ENCODE results near the gene SGPP1.
"Not testable (repeated sequence)": the region's sequence is repeated elsewhere in the genome, so short reads cannot be mapped to it uniquely, and the experiment has no call there.

SGPP1 gene

GRCh38 chr14:63654346-63654745, 73.5 kb downstream of the SGPP1 start:
- H3K4me1 ChIP-seq (ENCODE audit: control insufficient read depth, insufficient read depth, low read length) = no peaks in the 10 kb centered on the region
- no peaks in the 10 kb centered on the region for H3K27me3 ChIP-seq (ENCODE audit: control insufficient read depth, insufficient read depth, low read length)
- H3K36me3 ChIP-seq (ENCODE audit: control insufficient read depth, insufficient read depth, low read length) = no peaks in the 10 kb centered on the region
- no peak overlapping the region for H3K4me3 ChIP-seq (ENCODE audit: low read depth, low read length)
- H3K27ac ChIP-seq (ENCODE audit: low read depth, low read length) = no peak overlapping the region
- no peaks in the 10 kb centered on the region for H3K9me3 ChIP-seq (ENCODE audit: control insufficient read depth, insufficient read depth, low read depth, low read length)
- H3K9ac ChIP-seq (ENCODE audit: low read length) = no peak overlapping the region

DNA sequence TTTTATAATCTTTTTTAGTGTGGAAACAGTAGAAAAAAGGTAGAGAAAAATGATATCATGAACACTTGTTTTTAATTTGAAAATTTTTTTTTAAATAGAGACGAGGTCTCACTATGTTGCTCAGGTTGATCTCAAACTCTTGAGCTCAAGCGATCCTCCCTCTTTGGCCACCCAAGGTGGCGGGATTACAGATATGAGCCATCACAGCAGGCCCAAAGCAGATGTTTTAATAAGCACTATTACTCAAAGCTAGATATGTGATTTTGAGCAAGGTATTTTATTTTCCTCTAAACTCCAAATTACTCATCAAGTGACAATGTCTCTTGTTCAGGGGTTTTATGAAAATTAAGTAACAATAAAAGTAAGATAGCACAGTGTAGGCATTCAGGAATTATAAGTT, 75.5 kb downstream of the SGPP1 start:
- no peak overlapping the region for H3K27ac ChIP-seq (ENCODE audit: low read depth, low read length)
- H3K9ac ChIP-seq (ENCODE audit: low read length) = no peak overlapping the region
- no peaks in the 10 kb centered on the region for H3K27me3 ChIP-seq (ENCODE audit: control insufficient read depth, insufficient read depth, low read length)
- no peak overlapping the region for H3K4me3 ChIP-seq (ENCODE audit: low read depth, low read length)
- H3K36me3 ChIP-seq (ENCODE audit: control insufficient read depth, insufficient read depth, low read length) = no peaks in the 10 kb centered on the region
- 0 out of 2 replicates have a peak, but pooled peaks cover 3% of the 10 kb centered on the region for H3K4me1 ChIP-seq (ENCODE audit: control insufficient read depth, insufficient read depth, low read length)
- no peaks in the 10 kb centered on the region for H3K9me3 ChIP-seq (ENCODE audit: control insufficient read depth, insufficient read depth, low read depth, low read length)

- Histone ChIP-seq H3K36me3 (ENCODE audit: control insufficient read depth, insufficient read depth, low read length) (no peaks in the 10 kb centered on the region), H3K27me3 (ENCODE audit: control insufficient read depth, insufficient read depth, low read length) (no peaks in the 10 kb centered on the region), H3K9me3 (ENCODE audit: control insufficient read depth, insufficient read depth, low read depth, low read length) (no peaks in the 10 kb centered on the region), H3K4me1 (ENCODE audit: control insufficient read depth, insufficient read depth, low read length) (0 out of 2 replicates have a peak, but pooled peaks cover 3% of the 10 kb centered on the region), H3K4me3 (ENCODE audit: low read depth, low read length) (no peak overlapping the region), H3K27ac (ENCODE audit: low read depth, low read length) (no peak overlapping the region), H3K9ac (ENCODE audit: low read length) (no peak overlapping the region)
These were observed 77.5 kb downstream of the SGPP1 start for GRCh38 chr14:63650256-63650952.

DNA sequence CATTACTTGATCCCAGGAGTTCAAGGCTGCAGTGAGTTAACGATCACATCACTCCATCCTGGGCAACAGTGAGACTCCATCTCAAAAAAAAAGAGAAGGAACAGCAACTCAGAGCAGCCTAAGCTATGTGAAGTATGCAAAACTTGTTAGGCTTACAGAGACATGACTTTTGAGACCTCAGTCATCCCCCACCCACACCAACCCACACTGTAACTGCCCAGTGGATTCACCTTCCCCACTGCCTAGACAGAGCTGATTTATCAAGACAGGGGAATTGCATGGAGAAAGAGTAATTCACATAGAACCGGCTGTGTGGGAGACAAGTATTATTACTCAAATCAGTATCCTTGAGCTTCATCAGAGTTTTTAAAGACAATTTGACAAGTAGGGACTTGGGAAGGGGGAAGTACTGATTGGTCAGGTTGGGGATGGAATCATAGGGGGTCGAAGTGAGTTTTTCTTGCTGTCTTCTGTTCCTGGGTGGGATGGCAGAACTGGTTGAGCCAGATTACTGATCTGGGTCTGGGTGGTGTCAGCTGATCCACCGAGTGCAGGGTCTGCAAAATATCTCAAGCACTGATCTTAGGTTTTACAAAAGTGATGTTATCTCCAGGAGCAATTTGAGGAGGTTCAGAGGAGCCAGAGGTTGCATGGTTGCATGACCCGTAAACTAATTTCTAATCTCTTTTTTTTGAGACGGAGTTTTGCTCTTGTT, 80.0 kb downstream of the SGPP1 start:
- Histone ChIP-seq H3K36me3 (ENCODE audit: control insufficient read depth, insufficient read depth, low read length) (no peaks in the 10 kb centered on the region), H3K4me3 (ENCODE audit: low read depth, low read length) (no peak overlapping the region), H3K9ac (ENCODE audit: low read length) (no peak overlapping the region), H3K4me1 (ENCODE audit: control insufficient read depth, insufficient read depth, low read length) (0 out of 2 replicates have a peak, but pooled peaks cover 3% of the 10 kb centered on the region), H3K27ac (ENCODE audit: low read depth, low read length) (no peak overlapping the region), H3K9me3 (ENCODE audit: control insufficient read depth, insufficient read depth, low read depth, low read length) (no peaks in the 10 kb centered on the region), H3K27me3 (ENCODE audit: control insufficient read depth, insufficient read depth, low read length) (no peaks in the 10 kb centered on the region)

DNA sequence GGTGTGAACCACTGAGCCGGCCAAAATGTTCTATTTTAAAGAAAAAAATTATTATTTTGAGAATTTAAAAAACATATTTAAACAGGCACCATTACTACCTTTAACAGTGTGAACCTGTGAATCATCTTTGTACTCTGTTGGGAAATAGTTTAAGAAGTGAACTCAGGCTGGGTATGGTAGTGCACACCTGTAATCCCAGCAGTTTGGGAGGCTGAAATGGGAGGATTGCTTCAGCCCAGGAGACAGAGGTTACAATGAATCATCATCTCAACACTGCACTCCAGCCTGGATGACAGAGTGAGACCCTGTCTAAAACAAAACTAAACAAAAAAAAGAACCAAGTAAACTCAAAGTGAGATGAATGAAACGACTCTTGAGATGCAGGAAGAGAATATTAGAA, 83.1 kb downstream of the SGPP1 start:
- no peaks in the 10 kb centered on the region for H3K9me3 ChIP-seq (ENCODE audit: control insufficient read depth, insufficient read depth, low read depth, low read length)
- H3K27ac ChIP-seq (ENCODE audit: low read depth, low read length) = no peak overlapping the region
- H3K36me3 ChIP-seq (ENCODE audit: control insufficient read depth, insufficient read depth, low read length) = peaks cover 4% of the 10 kb centered on the region; the same call in 1 of the 2 replicates
- H3K4me3 ChIP-seq (ENCODE audit: low read depth, low read length) = no peak overlapping the region
- H3K4me1 ChIP-seq (ENCODE audit: control insufficient read depth, insufficient read depth, low read length) = 0 out of 2 replicates have a peak, but pooled peaks cover 3% of the 10 kb centered on the region
- H3K9ac ChIP-seq (ENCODE audit: low read length) = no peak overlapping the region
- no peaks in the 10 kb centered on the region for H3K27me3 ChIP-seq (ENCODE audit: control insufficient read depth, insufficient read depth, low read length)

DNA sequence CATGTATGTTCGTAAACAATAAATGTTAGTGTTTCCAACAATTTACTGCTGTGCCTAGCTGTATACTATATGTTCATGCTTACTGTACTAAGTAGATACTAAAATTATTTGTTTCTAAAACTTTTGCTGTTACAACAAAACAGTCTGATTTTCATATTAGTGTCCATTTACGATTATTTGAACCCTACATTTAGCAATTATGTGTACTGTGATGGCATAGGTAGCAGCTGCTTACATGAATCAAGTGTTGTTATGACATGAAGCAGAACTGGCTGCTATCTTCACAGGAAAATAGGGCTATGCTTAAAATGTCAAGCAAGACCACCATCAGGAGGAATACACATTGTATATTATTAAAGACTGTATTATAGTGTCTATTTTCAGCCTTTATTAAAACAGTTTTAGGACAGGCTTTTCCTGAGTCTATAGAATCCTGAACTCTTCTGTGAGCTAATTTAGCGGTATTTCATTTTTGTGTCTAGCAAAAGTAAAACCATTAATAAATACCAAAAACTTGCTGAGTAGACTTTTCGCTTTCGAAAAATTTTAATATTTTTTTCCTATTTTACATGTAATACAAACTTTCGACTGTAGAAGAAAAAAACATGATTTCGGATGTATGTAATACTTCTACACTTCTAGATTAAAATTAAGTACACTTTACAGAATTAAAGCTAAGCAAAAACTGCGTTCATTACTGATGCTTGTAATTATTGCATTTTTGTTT, 85.0 kb downstream of the SGPP1 start:
- Histone ChIP-seq H3K27me3 (ENCODE audit: control insufficient read depth, insufficient read depth, low read length) (no peaks in the 10 kb centered on the region), H3K27ac (ENCODE audit: low read depth, low read length) (no peak overlapping the region), H3K9ac (ENCODE audit: low read length) (no peak overlapping the region), H3K4me1 (ENCODE audit: control insufficient read depth, insufficient read depth, low read length) (0 out of 2 replicates have a peak, but pooled peaks cover under 1% of the 10 kb centered on the region), H3K36me3 (ENCODE audit: control insufficient read depth, insufficient read depth, low read length) (peaks cover 14% of the 10 kb centered on the region; the same call in 1 of the 2 replicates), H3K9me3 (ENCODE audit: control insufficient read depth, insufficient read depth, low read depth, low read length) (no peaks in the 10 kb centered on the region), H3K4me3 (ENCODE audit: low read depth, low read length) (peak overlapping the region; percentile 75)

- peak overlapping the region; percentile 88 for H3K9ac ChIP-seq (ENCODE audit: low read length)
- 0 out of 2 replicates have a peak, but pooled peaks cover 1% of the 10 kb centered on the region for H3K9me3 ChIP-seq (ENCODE audit: control insufficient read depth, insufficient read depth, low read depth, low read length)
- no peaks in the 10 kb centered on the region for H3K4me1 ChIP-seq (ENCODE audit: control insufficient read depth, insufficient read depth, low read length)
- peak overlapping the region; percentile 75 for H3K4me3 ChIP-seq (ENCODE audit: low read depth, low read length)
- H3K27ac ChIP-seq (ENCODE audit: low read depth, low read length) = peak overlapping the region; percentile 71
- H3K36me3 ChIP-seq (ENCODE audit: control insufficient read depth, insufficient read depth, low read length) = peaks cover 14% of the 10 kb centered on the region; the same call in 1 of the 2 replicates
- H3K27me3 ChIP-seq (ENCODE audit: control insufficient read depth, insufficient read depth, low read length) = no peaks in the 10 kb centered on the region
These were observed 85.6 kb downstream of the SGPP1 start for GRCh38 chr14:63642229-63642611.

DNA sequence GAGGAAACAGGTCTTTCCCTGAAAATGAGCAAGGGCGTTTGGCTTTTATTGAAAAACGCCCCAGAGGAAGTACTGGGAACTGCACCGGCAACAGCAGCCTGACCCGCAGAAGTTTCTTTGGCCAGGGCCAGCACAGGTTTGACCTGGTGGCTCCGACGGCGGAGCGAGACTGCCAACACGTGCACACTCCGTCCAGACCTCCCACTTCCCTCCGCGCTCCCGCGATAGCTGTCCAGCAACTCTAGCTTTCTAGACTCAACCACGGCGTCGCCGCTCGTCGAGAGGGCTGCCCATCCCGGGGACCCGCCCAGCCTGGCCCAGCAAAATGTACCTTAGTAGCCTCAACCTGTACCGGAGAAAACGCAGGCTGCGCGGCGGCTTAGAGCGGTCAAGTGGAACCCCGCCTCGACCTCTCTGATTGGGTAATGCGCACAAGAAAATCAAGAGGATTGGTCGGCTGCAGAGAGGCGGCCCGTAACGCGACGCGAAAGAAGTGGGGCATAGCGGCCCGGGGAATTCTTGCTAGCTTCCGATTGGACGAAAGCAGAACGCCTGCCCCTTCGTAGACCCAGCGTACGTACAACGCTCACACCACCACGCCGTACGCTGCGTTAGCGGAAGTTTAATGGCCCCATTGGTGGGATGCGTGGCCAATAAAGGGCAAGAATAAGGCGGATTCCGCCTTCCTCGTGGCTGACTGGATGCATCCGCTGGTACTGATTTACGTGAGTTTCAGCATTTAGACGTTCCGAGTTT, 86.2 kb downstream of the SGPP1 start, which contains the start of gene WDR89:
Gene WDR89, minus strand, starts transcription at position 399 of the 756 bp plus-strand sequence. CDS start 41,929 bp downstream, outside the sequence.
- Histone ChIP-seq H3K27me3 (ENCODE audit: control insufficient read depth, insufficient read depth, low read length) (no peaks in the 10 kb centered on the region), H3K4me3 (ENCODE audit: low read depth, low read length) (peak within 1 kb of the TSS; percentile 75), H3K9ac (ENCODE audit: low read length) (peak within 1 kb of the TSS; percentile 88), H3K4me1 (ENCODE audit: control insufficient read depth, insufficient read depth, low read length) (no peaks in the 10 kb centered on the region), H3K9me3 (ENCODE audit: control insufficient read depth, insufficient read depth, low read depth, low read length) (0 out of 2 replicates have a peak, but pooled peaks cover 2% of the 10 kb centered on the region), H3K27ac (ENCODE audit: low read depth, low read length) (peak within 1 kb of the TSS; percentile 71), H3K36me3 (ENCODE audit: control insufficient read depth, insufficient read depth, low read length) (peaks cover 14% of the 10 kb centered on the region; the same call in 1 of the 2 replicates)

DNA sequence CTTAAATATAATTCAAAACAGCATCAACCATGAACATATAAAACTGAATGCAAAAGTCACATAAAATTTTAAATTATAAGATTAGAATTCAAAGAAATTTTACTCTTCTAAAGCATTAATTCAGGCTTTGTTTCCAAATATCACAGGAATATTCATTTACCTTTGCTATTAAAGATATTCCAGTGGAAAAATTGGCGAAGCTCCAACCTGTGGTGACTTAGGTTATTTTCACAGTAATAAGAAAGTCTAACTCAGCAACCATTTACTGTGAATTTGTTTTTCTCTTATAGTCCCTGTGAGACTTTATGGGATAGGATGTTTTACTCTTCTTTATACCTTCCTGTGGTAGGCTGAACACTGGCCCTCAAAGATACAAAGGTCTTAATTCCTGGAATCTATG, 89.4 kb downstream of the SGPP1 start:
- Histone ChIP-seq H3K4me3 (ENCODE audit: low read depth, low read length) (no peak overlapping the region), H3K9ac (ENCODE audit: low read length) (no peak overlapping the region), H3K9me3 (ENCODE audit: control insufficient read depth, insufficient read depth, low read depth, low read length) (peaks cover 5% of the 10 kb centered on the region; the same call in 1 of the 2 replicates), H3K27ac (ENCODE audit: low read depth, low read length) (no peak overlapping the region), H3K4me1 (ENCODE audit: control insufficient read depth, insufficient read depth, low read length) (no peaks in the 10 kb centered on the region), H3K27me3 (ENCODE audit: control insufficient read depth, insufficient read depth, low read length) (no peaks in the 10 kb centered on the region), H3K36me3 (ENCODE audit: control insufficient read depth, insufficient read depth, low read length) (peaks cover 14% of the 10 kb centered on the region; the same call in 1 of the 2 replicates)

DNA sequence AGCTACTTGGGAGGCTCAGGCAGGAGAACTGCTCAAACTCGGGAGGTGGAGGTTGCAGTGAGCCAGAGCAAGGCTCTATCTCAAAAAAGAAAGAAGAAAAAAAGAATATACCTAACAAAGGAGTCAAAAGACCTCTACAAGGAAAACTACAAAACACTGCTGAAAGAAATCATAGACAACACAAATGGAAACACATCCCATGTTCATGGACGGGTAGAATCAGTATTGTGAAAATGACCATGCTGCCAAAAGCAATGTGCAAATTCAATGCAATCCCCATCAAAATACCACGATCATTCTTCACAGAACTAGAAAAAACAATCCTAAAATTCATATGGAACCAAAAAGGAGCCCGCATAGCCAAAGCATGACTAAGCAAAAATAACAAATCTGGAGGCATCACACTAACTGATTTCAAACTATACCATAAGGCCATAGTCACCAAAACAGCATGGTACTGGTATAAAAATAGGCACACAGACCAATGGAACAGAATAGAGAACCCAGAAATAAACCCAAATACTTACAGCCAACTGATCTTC, 91.7 kb downstream of the SGPP1 start:
- not testable (repeated sequence) for H3K9me3 ChIP-seq (ENCODE audit: control insufficient read depth, insufficient read depth, low read depth, low read length); H3K9ac ChIP-seq (ENCODE audit: low read length); H3K4me3 ChIP-seq (ENCODE audit: low read depth, low read length); H3K4me1 ChIP-seq (ENCODE audit: control insufficient read depth, insufficient read depth, low read length); H3K27me3 ChIP-seq (ENCODE audit: control insufficient read depth, insufficient read depth, low read length); H3K27ac ChIP-seq (ENCODE audit: low read depth, low read length)
- H3K36me3 ChIP-seq (ENCODE audit: control insufficient read depth, insufficient read depth, low read length) = peaks cover 14% of the 10 kb centered on the region; the same call in 1 of the 2 replicates
